ENCODE results near the gene AGAP4.
"Not testable (repeated sequence)": the region's sequence is repeated elsewhere in the genome, so short reads cannot be mapped to it uniquely, and the experiment has no call there.

Gene AGAP4

GRCh38 chr10:45790694-45791426, 56.4 kb downstream of the AGAP4 start:
- not testable (repeated sequence) for DNase-seq (ENCODE audit: low spot score)

- not testable (repeated sequence) for DNase-seq (ENCODE audit: low spot score)
Measured at GRCh38 chr10:45789991-45790390, 57.3 kb downstream of the AGAP4 start.

- not testable (repeated sequence) for DNase-seq (ENCODE audit: low spot score)
Measured at GRCh38 chr10:45787212-45787741, 60.0 kb downstream of the AGAP4 start.

- not testable (repeated sequence) for DNase-seq (ENCODE audit: low spot score)
Measured at GRCh38 chr10:45786217-45786616, 61.1 kb downstream of the AGAP4 start.

Measured in globus pallidus (tissue), 1 donor.